GM19025 (cell line): ENCODE results near the gene PEMT.

ENCODE experiments used
- ATAC-seq: cut with Tn5 transposase; IDR thresholded peaks from one replicate; pipeline ENCODE4 v1.9.1; 2021; ENCODE audit warnings: mild to moderate bottlenecking, low read depth, moderate library complexity; ENCODE audit not compliant: unreplicated experiment

PEMT gene

GRCh38 chr17:17605729-17606088, 14.2 kb upstream of the PEMT start:
- ATAC-seq = no peak

- ATAC-seq = no peak
These were observed 13.7 kb upstream of the PEMT start for GRCh38 chr17:17605083-17605728.

GRCh38 chr17:17603895-17604225, 12.4 kb upstream of the PEMT start:
- ATAC-seq = no peak

GRCh38 chr17:17603178-17603894, 11.8 kb upstream of the PEMT start:
- no peak for ATAC-seq

- ATAC-seq = no peak
These were observed 8.5 kb upstream of the PEMT start for GRCh38 chr17:17599965-17600364.

- ATAC-seq = no peak
These were observed 6.5 kb upstream of the PEMT start for GRCh38 chr17:17598003-17598402.

- no peak for ATAC-seq
These were observed 4.2 kb upstream of the PEMT start for GRCh38 chr17:17595755-17596154.

GRCh38 chr17:17593222-17593620, 1.7 kb upstream of the PEMT start:
- no peak for ATAC-seq

GRCh38 chr17:17590883-17591354, 589 bp downstream of the PEMT start:
- ATAC-seq = no peak

- ATAC-seq = no peak
These were observed 1.3 kb downstream of the PEMT start for GRCh38 chr17:17590141-17590751.

GRCh38 chr17:17587614-17588337, 3.7 kb downstream of the PEMT start:
- ATAC-seq = no peak

- no peak for ATAC-seq
These were observed 9.1 kb downstream of the PEMT start for GRCh38 chr17:17582372-17582771.

- no peak for ATAC-seq
These were observed 10.0 kb downstream of the PEMT start for GRCh38 chr17:17581509-17581908.

- no peak for ATAC-seq
These were observed 10.6 kb downstream of the PEMT start for GRCh38 chr17:17580662-17581470.

- no peak for ATAC-seq
These were observed 11.8 kb downstream of the PEMT start for GRCh38 chr17:17579691-17580090.

- no peak for ATAC-seq
These were observed 14.1 kb downstream of the PEMT start for GRCh38 chr17:17577373-17577772.

- no peak for ATAC-seq
These were observed 14.7 kb downstream of the PEMT start for GRCh38 chr17:17576772-17577234.

- ATAC-seq = no peak
These were observed 15.9 kb downstream of the PEMT start for GRCh38 chr17:17575360-17576251.

GRCh38 chr17:17573912-17574311, 17.6 kb downstream of the PEMT start:
- no peak for ATAC-seq
